Gastroesophageal sphincter (tissue), 4 donors: ENCODE data around the gene MDGA2. TPM values are rescaled to one million over a fixed set of nuclear protein-coding genes. Genes with fewer than 3 reads are reported as not detected.

Experiments
- ATAC-seq: fragments of 150-250 bp; one replicate; pipeline ENCODE4 v1.9.1; 2016; ENCODE audit warnings: mild to moderate bottlenecking, moderate library complexity
- H3K27ac ChIP-seq, 4 donors: fragments of 200-600 bp; sonication (generic) in 3 of 4; 1 replicate in 3 of 4; 2 replicates in 1 of 4; pipeline ENCODE4 v1.5.1; 2016 to 2019
- H3K27me3 ChIP-seq: fragments of 200-600 bp; sonication (generic); one replicate; pipeline ENCODE4 v1.5.1; 2019
- H3K36me3 ChIP-seq, 2 donors: fragments of 200-600 bp; sonication (generic); one replicate each; pipeline ENCODE4 v1.5.1; 2019; ENCODE audit warnings: control low read depth in 1 of 2
- H3K4me1 ChIP-seq, 3 donors: fragments of 200-600 bp; sonication (generic); 1 replicate in 2 of 3; 2 replicates in 1 of 3; pipeline ENCODE4 v1.5.1; 2016 to 2019; ENCODE audit warnings: control low read depth in 2 of 3
- H3K4me3 ChIP-seq, 2 donors: fragments of 200-600 bp; sonication (generic); one replicate each; pipeline ENCODE4 v1.5.1; 2019; ENCODE audit warnings: mild to moderate bottlenecking in 1 of 2, moderate library complexity in 1 of 2
- H3K9me3 ChIP-seq, 3 donors: fragments of 200-600 bp; sonication (generic); one replicate each; pipeline ENCODE4 v1.5.1; 2017 to 2019; ENCODE audit warnings: control low read depth in 2 of 3
- EP300 ChIP-seq: sonication (generic); formaldehyde crosslinking; IDR thresholded peaks from one replicate; pipeline ENCODE4 v1.6.1; 2017; ENCODE audit warnings: antibody characterized with exemption, mild to moderate bottlenecking
- POLR2A ChIP-seq, 2 donors: fragments of 450-650 bp; IDR thresholded peaks; one replicate each; pipeline ENCODE4 v1.6.1; 2017; ENCODE audit warnings: antibody characterized with exemption in 2 of 2, mild to moderate bottlenecking in 2 of 2, moderate library complexity in 1 of 2
- POLR2AphosphoS5 ChIP-seq: sonication (generic); formaldehyde crosslinking; IDR thresholded peaks from one replicate; pipeline ENCODE4 v1.6.1; 2017; ENCODE audit warnings: antibody characterized with exemption
- WGBS, 2 donors: methylation state at CpG; one replicate each; pipeline ENCODE4 v1.1.5; 2018; ENCODE audit warnings: low coverage in 1 of 2; 5-methylcytosine and 5-hydroxymethylcytosine counted together
- total RNA-seq, 4 donors: library from RNA; depleted of rRNA; stranded (reverse); fragments of >200 nt; gene quantifications; one replicate each; pipeline ENCODE4 v1.1.0, GENCODE V29; 2016
- TF ChIP-seq, protein P1 (sequence below), 4 experiments: fragments of 200-600 bp in 2 of 4; fragments of 450-650 bp in 2 of 4; sonication (generic) in 1 of 4; IDR thresholded peaks; one replicate each; pipeline ENCODE4 v1.5.1; 2017 to 2019; ENCODE audit warnings: antibody characterized with exemption in 4 of 4, mild to moderate bottlenecking in 2 of 4, moderate library complexity in 2 of 4

Gene MDGA2
- total RNA-seq, 4 donors from 2014 or later = 0.40 TPM; not detected in 3

DNA sequence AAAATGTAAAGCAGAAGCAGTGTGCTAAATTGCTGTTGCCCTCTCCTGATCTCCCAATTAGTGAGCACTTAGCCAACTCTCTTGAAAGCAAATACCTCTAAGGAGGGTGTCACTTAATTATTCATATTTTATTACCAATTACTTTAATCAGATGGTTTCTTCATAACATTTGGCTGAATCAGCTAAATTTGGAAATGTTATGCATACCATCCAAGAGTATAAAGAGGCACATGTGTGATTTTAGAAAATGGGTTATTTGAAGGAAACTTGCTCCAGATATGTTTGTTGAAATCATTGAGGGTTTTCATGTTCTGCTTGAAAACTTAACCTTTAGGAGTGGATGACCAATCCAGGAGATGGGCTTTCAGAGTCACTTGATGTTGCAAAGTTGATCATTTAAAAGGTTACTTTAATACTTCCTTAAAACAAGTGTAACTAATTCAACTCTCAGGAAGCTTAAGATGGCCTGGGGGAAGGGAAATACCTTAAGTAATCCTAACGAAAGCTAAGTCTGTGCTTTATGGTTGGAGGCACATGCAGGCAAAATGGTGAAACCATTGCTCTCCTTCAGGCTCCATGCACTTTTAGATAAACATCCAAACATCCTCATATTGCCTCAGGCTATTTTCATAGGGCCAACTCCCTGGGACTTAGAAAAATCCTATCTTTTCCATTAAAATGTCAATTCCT lies 434.5 kb downstream of the MDGA2 start:
- no peaks in the 10 kb centered on the region for H3K27me3 ChIP-seq
- H3K4me1 ChIP-seq = no peaks in the 10 kb centered on the region
- H3K27ac ChIP-seq = no peak overlapping the region
- H3K36me3 ChIP-seq = no peaks in the 10 kb centered on the region
- WGBS, 2 donors = 57 to 71% methylated on average over 1 of the region's 1 CpG
- H3K9me3 ChIP-seq = no peaks in the 10 kb centered on the region
- ATAC-seq = no peak
- TF ChIP-seq POLR2AphosphoS5 (no peak), POLR2A (IDR thresholded peaks at IDR 0.05) (no peak), EP300 (no peak)
- TF ChIP-seq, protein P1, sequence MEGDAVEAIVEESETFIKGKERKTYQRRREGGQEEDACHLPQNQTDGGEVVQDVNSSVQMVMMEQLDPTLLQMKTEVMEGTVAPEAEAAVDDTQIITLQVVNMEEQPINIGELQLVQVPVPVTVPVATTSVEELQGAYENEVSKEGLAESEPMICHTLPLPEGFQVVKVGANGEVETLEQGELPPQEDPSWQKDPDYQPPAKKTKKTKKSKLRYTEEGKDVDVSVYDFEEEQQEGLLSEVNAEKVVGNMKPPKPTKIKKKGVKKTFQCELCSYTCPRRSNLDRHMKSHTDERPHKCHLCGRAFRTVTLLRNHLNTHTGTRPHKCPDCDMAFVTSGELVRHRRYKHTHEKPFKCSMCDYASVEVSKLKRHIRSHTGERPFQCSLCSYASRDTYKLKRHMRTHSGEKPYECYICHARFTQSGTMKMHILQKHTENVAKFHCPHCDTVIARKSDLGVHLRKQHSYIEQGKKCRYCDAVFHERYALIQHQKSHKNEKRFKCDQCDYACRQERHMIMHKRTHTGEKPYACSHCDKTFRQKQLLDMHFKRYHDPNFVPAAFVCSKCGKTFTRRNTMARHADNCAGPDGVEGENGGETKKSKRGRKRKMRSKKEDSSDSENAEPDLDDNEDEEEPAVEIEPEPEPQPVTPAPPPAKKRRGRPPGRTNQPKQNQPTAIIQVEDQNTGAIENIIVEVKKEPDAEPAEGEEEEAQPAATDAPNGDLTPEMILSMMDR (IDR thresholded peaks at IDR 0.05) = no peak
- H3K4me3 ChIP-seq = no peak overlapping the region

DNA sequence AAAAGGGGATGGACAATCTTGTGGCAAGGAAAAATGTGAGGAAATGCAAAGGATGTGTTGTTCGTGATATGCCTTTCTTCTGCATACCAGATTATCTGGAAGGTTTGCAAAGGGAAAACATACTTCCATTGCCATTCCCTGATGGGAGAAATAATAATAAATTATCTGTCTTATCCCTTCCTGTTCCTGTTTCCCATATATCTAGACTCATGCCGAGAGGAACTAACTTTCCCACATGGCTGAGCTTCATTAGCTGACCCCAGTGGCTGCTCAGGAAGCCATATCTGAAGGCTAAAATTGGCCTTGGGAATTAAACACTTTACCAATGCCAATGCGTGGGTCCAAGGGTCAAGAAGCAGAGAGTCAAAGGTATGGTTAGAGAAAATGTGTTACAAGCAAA lies 439.8 kb downstream of the MDGA2 start:
- Histone ChIP-seq H3K4me1 (no peaks in the 10 kb centered on the region), H3K36me3 (no peaks in the 10 kb centered on the region), H3K4me3 (no peak overlapping the region), H3K9me3 (no peaks in the 10 kb centered on the region), H3K27ac (no peak overlapping the region), H3K27me3 (no peaks in the 10 kb centered on the region)
- 25 to 81% methylated on average over 1 to 3 of the region's 3 CpGs for WGBS, 2 donors
- no peak for ATAC-seq
- TF ChIP-seq POLR2A (IDR thresholded peaks at IDR 0.05) (no peak), EP300 (no peak), POLR2AphosphoS5 (no peak)
- TF ChIP-seq, protein P1 (IDR thresholded peaks at IDR 0.05) = no peak

DNA sequence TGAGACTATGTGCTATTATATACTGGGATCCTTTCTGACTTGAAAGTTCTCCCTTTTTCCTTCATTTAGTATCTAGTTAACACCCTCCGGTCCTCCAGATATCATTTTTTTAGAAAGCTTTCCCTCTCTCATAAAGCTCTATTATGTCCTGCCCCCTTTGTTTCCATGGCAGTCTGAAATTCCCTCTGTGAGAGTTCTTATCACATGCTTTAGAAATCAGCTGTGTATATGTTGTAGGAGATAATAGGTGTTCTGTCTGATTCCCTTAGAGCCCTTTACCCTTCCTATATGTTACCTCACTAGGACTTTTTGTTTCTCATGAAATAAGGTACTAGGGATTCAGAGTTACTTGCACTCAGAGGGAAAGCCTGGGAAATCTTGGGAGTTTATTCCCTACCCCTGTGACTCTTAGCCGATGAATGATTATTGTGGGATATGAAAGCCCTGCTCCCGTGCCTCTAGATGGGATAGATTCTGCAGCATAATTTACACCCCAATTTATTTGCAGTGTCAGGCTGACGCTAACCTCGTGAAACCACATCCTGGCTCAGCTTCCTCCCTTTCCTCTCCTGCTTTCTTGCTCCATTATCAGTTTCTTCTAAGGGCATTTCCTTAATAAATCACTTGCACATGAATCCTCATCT lies 448.4 kb downstream of the MDGA2 start:
- no peaks in the 10 kb centered on the region for H3K9me3 ChIP-seq
- H3K4me1 ChIP-seq = no peaks in the 10 kb centered on the region
- no peak for TF ChIP-seq POLR2AphosphoS5
- TF ChIP-seq EP300 = no peak
- TF ChIP-seq, protein P1 (IDR thresholded peaks at IDR 0.05) = no peak
- TF ChIP-seq POLR2A (IDR thresholded peaks at IDR 0.05) = no peak
- ATAC-seq = no peak
- H3K4me3 ChIP-seq = no peak overlapping the region
- no peaks in the 10 kb centered on the region for H3K27me3 ChIP-seq
- no peaks in the 10 kb centered on the region for H3K36me3 ChIP-seq
- no peak overlapping the region for H3K27ac ChIP-seq
- WGBS, 2 donors = 30 to 60% methylated on average over 2 to 5 of the region's 5 CpGs

DNA sequence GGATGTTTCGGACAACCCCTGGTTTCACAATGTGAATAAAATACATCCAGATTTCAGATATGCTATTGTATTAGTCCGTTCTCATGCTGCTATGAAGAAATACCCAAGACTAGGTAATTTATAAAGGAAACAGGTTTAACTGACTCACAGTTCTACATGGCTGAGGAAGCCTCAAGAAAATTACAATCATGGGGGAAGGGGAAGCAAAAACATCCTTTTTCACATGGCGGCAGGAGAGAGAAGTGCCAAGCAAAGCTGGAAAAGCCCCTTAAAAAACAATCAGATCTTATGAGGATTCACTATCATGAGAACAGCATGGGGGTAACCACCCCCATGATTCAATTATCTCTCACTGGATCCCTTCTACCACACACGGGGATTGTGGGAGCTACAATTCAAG lies 451.7 kb downstream of the MDGA2 start:
- Histone ChIP-seq H3K9me3 (no peaks in the 10 kb centered on the region), H3K4me1 (no peaks in the 10 kb centered on the region), H3K27ac (no peak overlapping the region), H3K36me3 (no peaks in the 10 kb centered on the region), H3K4me3 (no peak overlapping the region), H3K27me3 (no peaks in the 10 kb centered on the region)
- WGBS, 2 donors = 75 to 86% methylated on average over 4 of the region's 4 CpGs
- TF ChIP-seq, protein P1 (IDR thresholded peaks at IDR 0.05) = no peak
- TF ChIP-seq EP300 = no peak
- TF ChIP-seq POLR2A (IDR thresholded peaks at IDR 0.05) = no peak
- no peak for TF ChIP-seq POLR2AphosphoS5
- ATAC-seq = no peak

DNA sequence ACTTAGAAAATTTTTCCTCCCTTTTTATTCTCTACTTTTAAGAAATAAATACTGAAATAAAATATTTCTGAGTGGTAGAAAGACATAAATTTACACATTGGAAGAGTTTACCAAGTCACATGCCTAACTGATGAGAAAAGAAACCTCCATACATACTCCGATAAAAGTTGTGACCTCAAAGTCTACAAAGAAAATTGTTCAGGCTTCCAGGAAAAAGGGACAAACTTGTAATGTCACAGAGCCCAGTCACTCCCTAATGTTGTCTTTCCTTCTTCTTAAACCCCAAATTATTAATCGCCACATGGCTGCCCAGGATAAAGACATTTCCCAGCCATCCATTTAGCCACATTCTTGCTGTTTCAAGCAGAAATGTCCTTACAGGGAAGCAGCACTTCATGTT lies 455.3 kb downstream of the MDGA2 start:
- no peaks in the 10 kb centered on the region for H3K4me1 ChIP-seq
- no peak for ATAC-seq
- no peak overlapping the region for H3K4me3 ChIP-seq
- WGBS, 2 donors = 84 to 86% methylated on average over 2 of the region's 2 CpGs
- no peaks in the 10 kb centered on the region for H3K27me3 ChIP-seq
- H3K27ac ChIP-seq = no peak overlapping the region
- no peaks in the 10 kb centered on the region for H3K36me3 ChIP-seq
- no peaks in the 10 kb centered on the region for H3K9me3 ChIP-seq
- TF ChIP-seq POLR2AphosphoS5 (no peak), EP300 (no peak), POLR2A (IDR thresholded peaks at IDR 0.05) (no peak)
- TF ChIP-seq, protein P1 (IDR thresholded peaks at IDR 0.05) = no peak
